ENCODE data around the gene CKS1B.
"Not testable (repeated sequence)": the region's sequence is repeated elsewhere in the genome, so short reads cannot be mapped to it uniquely, and the experiment has no call there.

The CKS1B gene

DNA sequence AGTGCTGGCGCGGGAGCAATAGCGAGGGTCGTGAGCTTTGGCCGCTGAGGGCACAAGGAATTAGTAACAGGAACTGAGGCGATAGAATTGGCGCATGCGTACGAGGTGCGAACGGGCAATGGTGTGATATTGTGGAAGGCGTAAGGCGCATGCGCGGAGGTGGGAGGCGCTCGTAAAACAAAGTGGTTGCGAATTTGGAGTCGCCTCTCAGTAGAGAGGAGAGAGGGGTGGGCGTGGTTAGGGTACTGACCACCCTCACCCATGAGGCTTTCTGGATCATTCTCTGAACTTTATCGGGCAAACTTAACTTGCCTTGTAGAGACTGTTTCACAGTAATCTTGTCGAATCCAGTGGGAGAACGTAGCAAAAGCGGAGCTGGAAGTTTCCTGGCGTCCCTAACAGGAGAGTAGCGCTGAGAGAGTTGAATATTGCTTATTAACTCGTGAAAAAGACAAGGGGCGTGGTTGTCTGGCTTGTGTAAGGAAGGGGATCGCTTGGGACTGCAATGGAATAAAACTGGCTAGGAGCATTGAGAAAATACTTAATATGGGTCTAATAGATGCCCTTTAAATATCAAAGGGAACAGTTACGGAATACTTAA lies 427 bp downstream of the CKS1B start:
- Mint-ChIP-seq H3K36me3 (ENCODE audit: insufficient read depth) (peaks cover 7% of the 10 kb centered on the region), H3K4me1 (ENCODE audit: low read depth in 2 of 2) (peaks cover 19 to 24% of the 10 kb centered on the region in 2 donors), H3K27ac (no peak overlapping the region), H3K27me3 (no peaks in the 10 kb centered on the region), H3K4me3 (no peak overlapping the region), H3K9me3 (no peaks in the 10 kb centered on the region)
- ATAC-seq (replicated peaks) (peak; percentile 53), DNase-seq (peak; percentile 88 to 93 (median 93))

DNA sequence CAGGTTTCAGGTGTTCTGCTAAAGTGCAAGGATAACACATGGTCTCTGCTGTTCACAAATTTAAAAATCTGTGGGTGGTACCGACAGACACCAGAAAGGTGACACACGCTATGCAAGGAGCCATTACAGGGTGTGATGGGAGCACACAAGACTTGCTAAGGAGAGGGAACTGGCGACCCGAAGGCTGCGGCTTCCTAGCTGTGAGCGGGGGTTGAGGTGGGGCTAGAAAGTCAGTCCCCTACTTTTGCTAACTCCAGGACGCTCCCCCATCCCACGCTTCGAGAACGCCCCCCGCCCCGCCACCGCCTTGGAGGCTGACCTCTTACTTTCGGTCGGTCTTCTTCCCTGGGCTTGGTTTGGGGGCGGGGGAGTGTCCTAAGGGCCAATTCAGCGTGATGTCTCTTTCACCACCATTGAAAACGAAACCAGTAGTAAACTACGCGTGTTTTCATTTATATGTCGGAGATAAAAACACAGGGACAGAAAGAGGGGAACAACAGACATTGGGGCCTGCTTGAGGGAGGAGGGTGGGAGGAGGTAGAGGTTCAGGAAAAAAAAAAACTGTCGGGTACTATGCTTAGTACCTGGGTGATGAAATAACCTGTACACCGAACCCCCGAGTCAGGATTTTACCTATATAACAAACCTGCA lies 1.1 kb downstream of the CKS1B start:
- no peaks in the 10 kb centered on the region for H3K9me3 Mint-ChIP-seq
- no peaks in the 10 kb centered on the region for H3K27me3 Mint-ChIP-seq
- peak; percentile 7 for ATAC-seq (replicated peaks)
- DNase-seq, result peak; percentile 29 to 39 (median 33)
- peaks cover 19 to 24% of the 10 kb centered on the region in 2 donors for H3K4me1 Mint-ChIP-seq (ENCODE audit: low read depth in 2 of 2)
- H3K4me3 Mint-ChIP-seq, result no peak overlapping the region
- H3K27ac Mint-ChIP-seq, result no peak overlapping the region
- H3K36me3 Mint-ChIP-seq (ENCODE audit: insufficient read depth), result peaks cover 5% of the 10 kb centered on the region

GRCh38 chr1:154977762-154978161 lies 3.3 kb downstream of the CKS1B start:
- H3K4me3 Mint-ChIP-seq, result peak overlapping the region in 1 of 2 donors; percentile 18
- H3K27ac Mint-ChIP-seq, result not testable (repeated sequence)

DNA sequence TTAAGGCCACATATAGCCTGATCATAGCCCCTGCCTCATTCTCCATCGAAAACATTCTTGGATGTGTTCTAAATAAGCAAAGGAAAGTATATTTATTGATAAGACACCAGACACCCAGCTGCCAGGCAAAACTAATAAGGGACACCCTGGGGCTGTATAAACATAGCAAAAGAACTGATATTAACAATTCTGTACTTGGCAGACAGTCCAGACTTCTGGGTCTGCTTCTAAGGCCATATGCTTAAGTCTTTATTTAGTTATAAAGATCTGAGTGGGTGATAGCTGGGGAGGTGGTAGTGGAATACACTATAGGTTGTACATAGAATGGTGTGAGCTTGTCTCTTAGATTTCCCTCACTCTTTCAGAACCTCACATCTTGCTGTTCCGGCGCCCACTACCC lies 3.9 kb downstream of the CKS1B start:
- H3K4me1 Mint-ChIP-seq (ENCODE audit: low read depth in 2 of 2), result peaks cover 4 to 5% of the 10 kb centered on the region in 2 donors
- ATAC-seq (replicated peaks) (no peak), DNase-seq (no peak)
- H3K36me3 Mint-ChIP-seq (ENCODE audit: insufficient read depth), result no peaks in the 10 kb centered on the region
- H3K27ac Mint-ChIP-seq, result no peak overlapping the region
- H3K9me3 Mint-ChIP-seq, result no peaks in the 10 kb centered on the region
- H3K27me3 Mint-ChIP-seq, result no peaks in the 10 kb centered on the region
- H3K4me3 Mint-ChIP-seq, result no peak overlapping the region

More at GRCh38 chr1:154977762-154978161, 3.3 kb downstream of the CKS1B start:
- not testable (repeated sequence) for DNase-seq; H3K36me3 Mint-ChIP-seq (ENCODE audit: insufficient read depth); H3K27me3 Mint-ChIP-seq; H3K4me1 Mint-ChIP-seq (ENCODE audit: low read depth in 2 of 2); H3K9me3 Mint-ChIP-seq; ATAC-seq (replicated peaks)

- Mint-ChIP-seq H3K27ac (no peak overlapping the region), H3K4me3 (no peak overlapping the region), H3K36me3 (ENCODE audit: insufficient read depth) (peaks cover 18% of the 10 kb centered on the region), H3K27me3 (no peaks in the 10 kb centered on the region), H3K4me1 (ENCODE audit: low read depth in 2 of 2) (peaks cover 7 to 11% of the 10 kb centered on the region in 2 donors), H3K9me3 (no peaks in the 10 kb centered on the region)
- ATAC-seq (replicated peaks) (no peak), DNase-seq (no peak)
These were observed 7.9 kb downstream of the CKS1B start for GRCh38 chr1:154982341-154982740.

DNA sequence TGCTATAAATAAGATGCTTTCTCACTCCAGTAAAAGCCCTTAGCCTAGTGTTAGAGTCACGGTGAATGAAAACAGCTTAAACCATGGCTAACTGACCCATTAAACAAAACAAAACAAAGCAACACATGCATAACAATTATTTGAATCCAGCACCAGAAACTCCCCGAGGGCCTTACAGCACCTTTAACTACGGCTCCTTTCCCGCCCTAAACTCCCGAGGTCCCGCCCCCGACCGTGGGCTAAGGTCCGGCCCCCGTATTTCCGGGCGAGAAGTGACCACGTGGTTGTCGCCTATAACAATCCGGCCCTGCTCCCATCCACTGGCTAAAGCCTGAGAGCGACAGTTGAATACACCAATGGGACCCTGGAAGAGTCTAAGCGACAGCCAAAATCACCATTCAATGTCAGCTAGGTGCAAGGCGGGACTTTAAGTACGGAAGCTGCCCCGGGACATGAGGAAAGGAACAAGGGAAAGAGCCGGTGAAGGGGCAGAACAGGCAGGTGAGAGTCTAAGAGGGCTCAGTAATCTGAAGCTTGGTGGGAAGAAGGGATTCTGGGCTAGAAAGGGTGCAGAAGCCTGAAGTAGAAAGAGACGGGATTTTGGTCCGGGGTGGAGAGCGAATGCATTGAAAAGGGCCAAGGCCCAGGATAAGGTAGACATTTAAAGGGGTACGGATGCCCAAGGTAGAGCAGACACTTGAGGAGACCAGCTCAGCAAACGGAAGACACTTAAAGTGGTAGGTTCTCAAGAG lies 8.6 kb downstream of the CKS1B start, which contains the start of gene FLAD1:
TSS of gene FLAD1 (plus strand) at position 448 of the 752 bp plus-strand sequence. CDS start 351 bp downstream, outside the sequence.
- DNase-seq (peak; percentile 94), ATAC-seq (replicated peaks) (peak; percentile 98)
- H3K9me3 Mint-ChIP-seq, result no peaks in the 10 kb centered on the region
- peaks cover 7 to 13% of the 10 kb centered on the region in 2 donors for H3K4me1 Mint-ChIP-seq (ENCODE audit: low read depth in 2 of 2)
- no peak within 1 kb of the TSS for H3K27ac Mint-ChIP-seq
- peaks cover 18% of the 10 kb centered on the region for H3K36me3 Mint-ChIP-seq (ENCODE audit: insufficient read depth)
- H3K4me3 Mint-ChIP-seq, result no peak within 1 kb of the TSS
- H3K27me3 Mint-ChIP-seq, result no peaks in the 10 kb centered on the region

DNA sequence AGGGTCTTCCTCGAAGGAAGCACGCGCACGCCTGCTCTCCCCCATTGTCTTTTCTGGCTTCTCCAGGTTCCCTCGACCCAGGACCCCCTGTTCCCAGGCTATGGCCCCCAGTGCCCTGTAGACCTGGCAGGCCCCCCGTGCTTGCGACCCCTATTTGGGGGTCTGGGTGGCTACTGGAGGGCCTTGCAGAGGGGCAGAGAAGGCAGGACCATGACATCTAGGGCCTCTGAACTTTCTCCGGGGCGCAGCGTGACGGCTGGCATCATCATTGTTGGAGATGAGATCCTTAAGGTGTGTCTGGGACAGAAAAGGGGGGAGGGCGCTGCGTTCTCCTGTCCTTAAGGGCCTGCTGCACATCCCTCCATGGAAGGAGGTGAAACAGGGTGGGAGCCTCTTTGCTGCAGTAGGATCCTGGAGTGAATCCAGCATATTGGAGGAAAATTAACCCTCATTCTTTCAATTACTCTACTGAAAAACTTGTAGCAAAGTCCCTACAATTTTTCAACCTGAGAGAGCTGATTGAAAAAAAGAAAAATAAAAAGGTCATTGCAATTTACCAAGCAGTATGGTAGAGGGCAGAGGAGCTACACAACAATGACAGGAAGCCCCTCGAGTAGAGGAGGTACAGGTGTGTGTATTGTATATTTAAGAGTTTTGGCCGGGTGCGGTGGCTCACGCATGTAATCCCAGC lies 9.4 kb downstream of the CKS1B start:
- DNase-seq, result no peak
- Mint-ChIP-seq H3K36me3 (ENCODE audit: insufficient read depth) (peaks cover 25% of the 10 kb centered on the region), H3K4me3 (no peak overlapping the region), H3K27me3 (no peaks in the 10 kb centered on the region), H3K27ac (no peak overlapping the region), H3K4me1 (ENCODE audit: low read depth in 2 of 2) (peaks cover 13 to 20% of the 10 kb centered on the region in 2 donors), H3K9me3 (no peaks in the 10 kb centered on the region)
- ATAC-seq (replicated peaks), result no peak

GRCh38 chr1:154986736-154987135 lies 12.3 kb downstream of the CKS1B start:
- Mint-ChIP-seq H3K36me3 (ENCODE audit: insufficient read depth) (peaks cover 31% of the 10 kb centered on the region), H3K4me1 (ENCODE audit: low read depth in 2 of 2) (peaks cover 21 to 28% of the 10 kb centered on the region in 2 donors)
- H3K27me3 Mint-ChIP-seq; H3K9me3 Mint-ChIP-seq; H3K4me3 Mint-ChIP-seq; H3K27ac Mint-ChIP-seq; DNase-seq; ATAC-seq (replicated peaks): not testable (repeated sequence)

DNA sequence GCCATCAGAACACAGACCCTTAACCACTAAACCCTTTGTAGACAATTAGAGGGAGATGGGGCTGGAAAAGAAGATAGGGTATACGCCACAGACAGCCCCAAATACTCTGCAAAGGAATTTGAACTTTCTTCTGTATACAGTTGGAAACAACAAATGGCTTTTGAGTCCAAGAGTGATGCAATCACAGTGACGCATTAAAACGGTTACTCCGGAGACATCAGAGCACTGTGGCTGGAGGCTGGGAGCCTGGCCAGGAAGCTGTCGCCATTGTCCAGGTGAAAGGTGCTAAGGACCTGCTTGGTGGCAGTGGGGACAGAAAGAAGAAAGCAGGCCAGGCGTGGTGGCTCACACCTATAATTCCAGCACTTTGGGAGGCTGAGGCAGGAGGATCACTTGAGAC lies 12.8 kb downstream of the CKS1B start:
- ATAC-seq (replicated peaks) (no peak), DNase-seq (no peak)
- H3K4me3 Mint-ChIP-seq, result no peak overlapping the region
- peaks cover 31% of the 10 kb centered on the region for H3K36me3 Mint-ChIP-seq (ENCODE audit: insufficient read depth)
- no peaks in the 10 kb centered on the region for H3K9me3 Mint-ChIP-seq
- no peak overlapping the region for H3K27ac Mint-ChIP-seq
- H3K27me3 Mint-ChIP-seq, result no peaks in the 10 kb centered on the region
- peaks cover 21 to 28% of the 10 kb centered on the region in 2 donors for H3K4me1 Mint-ChIP-seq (ENCODE audit: low read depth in 2 of 2)

DNA sequence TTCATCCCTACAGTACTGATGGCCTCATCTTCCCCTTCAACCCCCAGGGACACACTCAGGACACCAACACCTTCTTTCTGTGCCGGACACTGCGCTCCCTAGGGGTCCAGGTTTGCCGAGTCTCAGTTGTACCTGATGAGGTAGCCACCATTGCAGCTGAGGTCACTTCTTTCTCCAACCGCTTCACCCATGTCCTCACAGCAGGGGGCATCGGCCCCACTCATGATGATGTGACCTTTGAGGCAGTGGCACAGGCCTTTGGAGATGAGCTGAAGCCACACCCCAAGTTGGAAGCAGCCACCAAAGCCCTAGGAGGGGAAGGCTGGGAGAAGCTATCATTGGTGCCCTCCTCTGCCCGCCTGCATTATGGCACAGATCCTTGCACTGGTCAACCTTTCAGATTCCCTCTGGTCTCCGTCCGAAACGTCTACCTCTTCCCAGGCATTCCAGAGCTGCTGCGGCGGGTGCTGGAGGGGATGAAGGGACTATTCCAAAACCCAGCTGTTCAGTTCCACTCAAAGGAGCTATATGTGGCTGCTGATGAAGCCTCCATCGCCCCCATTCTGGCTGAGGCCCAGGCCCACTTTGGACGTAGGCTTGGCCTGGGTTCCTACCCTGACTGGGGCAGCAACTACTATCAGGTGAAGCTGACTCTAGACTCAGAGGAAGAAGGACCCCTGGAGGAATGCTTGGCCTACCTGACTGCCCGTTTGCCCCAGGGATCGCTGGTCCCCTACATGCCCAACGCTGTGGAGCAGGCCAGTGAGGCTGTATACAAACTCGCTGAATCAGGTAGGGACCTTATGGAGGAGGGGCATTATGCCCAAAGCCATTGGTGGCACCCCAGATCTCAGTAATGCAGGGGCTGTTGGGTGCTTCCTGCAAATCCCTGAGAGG lies 13.8 kb downstream of the CKS1B start:
- H3K36me3 Mint-ChIP-seq (ENCODE audit: insufficient read depth), result peaks cover 31% of the 10 kb centered on the region

DNA sequence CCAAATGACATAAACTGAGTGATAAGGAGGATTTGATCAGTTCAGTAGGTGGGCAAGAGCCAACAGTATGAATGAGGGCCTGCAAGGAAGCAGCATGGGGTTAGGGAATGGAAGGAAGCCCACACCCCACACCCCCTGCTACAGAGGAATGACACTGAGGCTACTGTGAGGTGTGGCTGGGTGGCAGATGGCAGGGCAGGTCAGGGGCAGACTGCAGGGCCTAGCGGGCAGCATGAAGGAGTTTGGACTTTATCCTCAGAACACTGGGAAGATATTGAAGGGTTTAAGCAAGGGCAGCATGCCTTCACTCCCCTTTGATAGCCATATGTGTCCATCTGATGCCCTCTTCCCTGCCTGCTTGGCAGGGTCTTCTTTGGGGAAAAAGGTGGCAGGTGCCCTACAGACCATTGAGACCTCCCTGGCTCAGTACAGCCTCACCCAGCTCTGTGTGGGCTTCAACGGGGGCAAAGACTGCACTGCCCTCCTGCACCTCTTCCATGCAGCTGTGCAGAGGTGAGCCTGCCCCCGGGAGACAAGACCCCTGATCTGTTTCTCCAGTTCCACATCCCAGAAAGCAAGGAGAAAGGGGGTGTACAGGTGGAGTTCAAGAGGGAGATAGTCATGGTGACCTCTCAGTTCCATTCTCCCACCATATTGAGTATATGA lies 14.8 kb downstream of the CKS1B start:
- Mint-ChIP-seq H3K27ac (no peak overlapping the region), H3K27me3 (no peaks in the 10 kb centered on the region), H3K36me3 (ENCODE audit: insufficient read depth) (peaks cover 27% of the 10 kb centered on the region), H3K4me1 (ENCODE audit: low read depth in 2 of 2) (peaks cover 16 to 23% of the 10 kb centered on the region in 2 donors), H3K9me3 (no peaks in the 10 kb centered on the region), H3K4me3 (no peak overlapping the region)
- no peak for DNase-seq
- ATAC-seq (replicated peaks), result no peak

More for the DNA sequence above, 13.8 kb downstream of the CKS1B start:
- no peaks in the 10 kb centered on the region for H3K27me3 Mint-ChIP-seq
- no peak overlapping the region for H3K4me3 Mint-ChIP-seq
- H3K27ac Mint-ChIP-seq, result no peak overlapping the region
- ATAC-seq (replicated peaks), result no peak
- no peak for DNase-seq
- H3K4me1 Mint-ChIP-seq (ENCODE audit: low read depth in 2 of 2), result peaks cover 22 to 28% of the 10 kb centered on the region in 2 donors
- no peaks in the 10 kb centered on the region for H3K9me3 Mint-ChIP-seq

- Mint-ChIP-seq H3K36me3 (ENCODE audit: insufficient read depth) (peaks cover 25% of the 10 kb centered on the region), H3K27me3 (no peaks in the 10 kb centered on the region), H3K9me3 (no peaks in the 10 kb centered on the region), H3K4me3 (no peak overlapping the region), H3K27ac (no peak overlapping the region), H3K4me1 (ENCODE audit: low read depth in 2 of 2) (peaks cover 15 to 21% of the 10 kb centered on the region in 2 donors)
- DNase-seq (no peak), ATAC-seq (replicated peaks) (no peak)
These were observed 15.8 kb downstream of the CKS1B start for GRCh38 chr1:154990276-154990675.
